ENCODE measurements around the gene CCDC88A. TPM values are rescaled to one million over a fixed set of nuclear protein-coding genes. Genes with fewer than 3 reads are reported as not detected.

The CCDC88A gene
- total and polyA plus RNA-seq, 3 donors from 2014 or later, result 26.5 to 180 (median 121) TPM

DNA sequence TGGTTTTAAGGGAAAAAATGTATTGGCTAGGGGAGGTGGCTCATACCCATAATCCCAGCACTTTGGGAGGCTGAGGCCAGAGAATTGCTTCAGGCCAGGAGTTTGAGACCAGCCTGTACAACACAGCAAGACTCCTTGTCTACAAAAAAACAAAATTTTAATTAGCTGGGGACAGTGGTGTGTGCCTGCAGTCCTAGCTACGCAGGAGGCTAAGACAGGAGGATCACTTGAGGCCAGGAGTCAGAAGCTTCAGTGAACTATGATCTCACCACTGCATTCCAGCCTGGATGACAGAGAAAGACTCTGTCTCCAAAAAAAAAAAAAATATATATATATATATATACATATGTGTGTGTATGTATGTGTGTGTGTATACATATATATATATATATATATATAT, 18.5 kb downstream of the CCDC88A start:
- no peaks in the 10 kb centered on the region for H3K4me1 ChIP-seq
- no peak for DNase-seq
- no peak for TF ChIP-seq POLR2A (IDR thresholded peaks at IDR 0.05)
- TF ChIP-seq, protein P1, sequence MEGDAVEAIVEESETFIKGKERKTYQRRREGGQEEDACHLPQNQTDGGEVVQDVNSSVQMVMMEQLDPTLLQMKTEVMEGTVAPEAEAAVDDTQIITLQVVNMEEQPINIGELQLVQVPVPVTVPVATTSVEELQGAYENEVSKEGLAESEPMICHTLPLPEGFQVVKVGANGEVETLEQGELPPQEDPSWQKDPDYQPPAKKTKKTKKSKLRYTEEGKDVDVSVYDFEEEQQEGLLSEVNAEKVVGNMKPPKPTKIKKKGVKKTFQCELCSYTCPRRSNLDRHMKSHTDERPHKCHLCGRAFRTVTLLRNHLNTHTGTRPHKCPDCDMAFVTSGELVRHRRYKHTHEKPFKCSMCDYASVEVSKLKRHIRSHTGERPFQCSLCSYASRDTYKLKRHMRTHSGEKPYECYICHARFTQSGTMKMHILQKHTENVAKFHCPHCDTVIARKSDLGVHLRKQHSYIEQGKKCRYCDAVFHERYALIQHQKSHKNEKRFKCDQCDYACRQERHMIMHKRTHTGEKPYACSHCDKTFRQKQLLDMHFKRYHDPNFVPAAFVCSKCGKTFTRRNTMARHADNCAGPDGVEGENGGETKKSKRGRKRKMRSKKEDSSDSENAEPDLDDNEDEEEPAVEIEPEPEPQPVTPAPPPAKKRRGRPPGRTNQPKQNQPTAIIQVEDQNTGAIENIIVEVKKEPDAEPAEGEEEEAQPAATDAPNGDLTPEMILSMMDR (IDR thresholded peaks at IDR 0.05), result no peak
- H3K4me3 ChIP-seq, result no peak overlapping the region
- intact Hi-C loops (cut with DNase I; ENCODE audit: low total_unique reads), result no loop called here
- 100% methylated on average over 1 of the region's 1 CpG for WGBS, 2 donors
- H3K9me3 ChIP-seq, result no peaks in the 10 kb centered on the region
- H3K27ac ChIP-seq, result no peak overlapping the region
- H3K36me3 ChIP-seq (ENCODE audit: low read depth, missing control alignments), result no peaks in the 10 kb centered on the region
- no peaks in the 10 kb centered on the region for H3K27me3 ChIP-seq

DNA sequence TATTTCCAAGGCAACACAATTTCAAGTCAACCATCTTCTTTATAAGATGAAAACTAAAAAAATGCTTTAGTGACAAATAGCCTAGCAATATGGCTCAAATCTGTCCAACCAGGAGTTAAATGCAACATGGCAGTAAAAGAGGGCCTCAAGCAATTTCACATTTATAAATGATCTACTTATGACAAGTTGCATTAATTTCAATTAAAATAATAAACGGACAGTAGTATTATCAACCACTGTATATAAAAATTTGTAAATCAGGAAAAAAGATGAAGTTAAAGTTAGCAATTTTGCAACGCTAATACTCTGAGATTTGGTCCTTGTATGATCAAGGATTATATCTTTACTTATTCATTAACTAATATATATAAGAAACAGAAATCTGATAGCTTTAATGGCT, 19.3 kb downstream of the CCDC88A start:
- H3K36me3 ChIP-seq (ENCODE audit: low read depth, missing control alignments), result no peaks in the 10 kb centered on the region
- no peak overlapping the region for H3K27ac ChIP-seq
- TF ChIP-seq, protein P1 (IDR thresholded peaks at IDR 0.05), result no peak
- TF ChIP-seq POLR2A (IDR thresholded peaks at IDR 0.05), result no peak
- H3K9me3 ChIP-seq, result no peaks in the 10 kb centered on the region
- 90 to 95% methylated on average over 2 of the region's 2 CpGs for WGBS, 2 donors
- H3K4me3 ChIP-seq, result no peak overlapping the region
- intact Hi-C loops (cut with DNase I; ENCODE audit: low total_unique reads), result no loop called here
- no peaks in the 10 kb centered on the region for H3K4me1 ChIP-seq
- no peaks in the 10 kb centered on the region for H3K27me3 ChIP-seq
- no peak for DNase-seq

- Histone ChIP-seq H3K27ac (no peak overlapping the region), H3K4me3 (no peak overlapping the region), H3K27me3 (no peaks in the 10 kb centered on the region), H3K9me3 (no peaks in the 10 kb centered on the region), H3K4me1 (no peaks in the 10 kb centered on the region), H3K36me3 (ENCODE audit: low read depth, missing control alignments) (no peaks in the 10 kb centered on the region)
- intact Hi-C loops (cut with DNase I; ENCODE audit: low total_unique reads), result no loop called here
- no peak for DNase-seq
- no peak for TF ChIP-seq POLR2A (IDR thresholded peaks at IDR 0.05)
- TF ChIP-seq, protein P1 (IDR thresholded peaks at IDR 0.05), result no peak
These were observed 19.8 kb downstream of the CCDC88A start for GRCh38 chr2:55399815-55400214.

DNA sequence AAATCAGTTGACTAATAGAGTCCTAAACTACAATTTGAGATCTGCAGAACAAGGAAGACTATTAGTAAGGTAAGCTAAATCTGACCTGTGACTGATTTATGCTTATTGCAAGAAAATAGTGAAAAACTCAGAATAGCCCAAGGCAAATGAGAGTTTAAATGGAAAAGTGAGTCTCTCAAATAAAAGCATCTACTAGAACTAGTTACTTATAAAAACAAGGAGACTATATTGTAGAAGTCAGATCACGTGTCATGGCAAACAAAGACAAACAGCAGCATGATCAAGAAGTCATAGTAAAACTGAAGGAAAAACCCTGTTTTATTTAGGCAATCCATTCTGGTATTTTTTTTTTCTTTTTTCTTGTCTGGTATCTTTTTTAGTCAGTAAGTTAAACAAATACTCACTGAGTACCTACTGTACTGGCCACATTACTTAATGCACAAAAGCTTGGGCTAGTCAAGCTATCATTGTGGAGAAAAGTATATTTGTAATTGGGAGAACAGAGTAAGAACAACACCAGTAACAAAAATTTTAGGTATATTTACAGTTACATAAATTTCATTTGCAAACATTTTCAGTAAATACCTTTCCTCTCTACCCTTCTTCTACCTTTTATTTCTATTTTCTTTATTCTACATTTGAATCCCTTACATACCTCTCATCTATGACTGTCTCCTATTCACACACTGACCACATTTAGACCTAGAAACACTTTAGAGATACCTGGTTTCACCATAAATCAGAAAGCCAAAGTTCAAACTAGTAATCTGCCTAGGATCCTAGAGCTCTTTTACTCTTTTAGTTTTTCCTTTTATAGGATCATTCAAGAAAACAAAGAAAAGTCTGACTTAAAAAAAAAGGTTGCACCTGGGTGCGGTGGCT, 23.7 kb downstream of the CCDC88A start:
- no peak for DNase-seq
- intact Hi-C loops (cut with DNase I; ENCODE audit: low total_unique reads), result no loop called here
- H3K27me3 ChIP-seq, result no peaks in the 10 kb centered on the region
- H3K36me3 ChIP-seq (ENCODE audit: low read depth, missing control alignments), result no peaks in the 10 kb centered on the region
- no peak for TF ChIP-seq POLR2A (IDR thresholded peaks at IDR 0.05)
- TF ChIP-seq, protein P1 (IDR thresholded peaks at IDR 0.05), result no peak
- no peak overlapping the region for H3K27ac ChIP-seq
- H3K4me1 ChIP-seq, result no peaks in the 10 kb centered on the region
- no peak overlapping the region for H3K4me3 ChIP-seq
- WGBS, 2 donors, result 59 to 69% methylated on average over 2 of the region's 2 CpGs
- no peaks in the 10 kb centered on the region for H3K9me3 ChIP-seq

Measured in testis (tissue), 3 donors.